Tibial nerve (tissue), 4 donors: ENCODE measurements around the gene NTM. TPM values are rescaled to one million over a fixed set of nuclear protein-coding genes. Genes with fewer than 3 reads are reported as not detected.

Experiments used
- DNase-seq, 2 donors: peaks; one replicate each; pipeline ENCODE4 v3.0.0-alpha.2; 2019; ENCODE audit warnings: low spot score in 2 of 2
- H3K27ac ChIP-seq, 4 donors: fragments of 200-600 bp; sonication (generic) in 3 of 4; one replicate each; pipeline ENCODE4 v1.5.1; 2017 to 2019; ENCODE audit warnings: mild to moderate bottlenecking in 1 of 4
- H3K27me3 ChIP-seq, 2 donors: fragments of 200-600 bp; sonication (generic) in 1 of 2; one replicate each; pipeline versions ENCODE4 v1.5.1 to v1.6.0; 2017 to 2019
- H3K36me3 ChIP-seq, 3 donors: fragments of 200-600 bp; sonication (generic); one replicate each; pipeline ENCODE4 v1.5.1; 2018 to 2019
- H3K4me1 ChIP-seq, 4 donors: fragments of 200-600 bp; sonication (generic) in 3 of 4; one replicate each; pipeline ENCODE4 v1.5.1; 2017 to 2019
- H3K4me3 ChIP-seq, 4 donors: fragments of 200-600 bp; sonication (generic) in 3 of 4; one replicate each; pipeline ENCODE4 v1.5.1; 2017 to 2019; ENCODE audit warnings: mild to moderate bottlenecking in 1 of 4, moderate library complexity in 1 of 4
- H3K9me3 ChIP-seq, 4 donors: fragments of 200-600 bp; sonication (generic) in 3 of 4; one replicate each; pipeline ENCODE4 v1.5.1; 2017 to 2019
- EP300 ChIP-seq, 2 donors: sonication (generic); formaldehyde crosslinking; IDR thresholded peaks; one replicate each; pipeline ENCODE4 v1.6.1; 2017; ENCODE audit warnings: antibody characterized with exemption in 2 of 2, mild to moderate bottlenecking in 1 of 2
- POLR2A ChIP-seq, 2 donors: fragments of 450-650 bp; IDR thresholded peaks; one replicate each; pipeline ENCODE4 v1.6.1; 2017; ENCODE audit warnings: antibody characterized with exemption in 2 of 2, mild to moderate bottlenecking in 2 of 2, moderate library complexity in 2 of 2
- WGBS, 2 donors: methylation state at CpG; one replicate each; pipeline ENCODE4 v1.1.5; 2018; 5-methylcytosine and 5-hydroxymethylcytosine counted together
- total RNA-seq, 4 donors: library from RNA; depleted of rRNA; stranded (reverse); fragments of >200 nt; gene quantifications; one replicate each; pipeline ENCODE4 v1.1.0, GENCODE V29; 2016
- TF ChIP-seq, protein P1 (sequence below), 5 experiments: fragments of 200-600 bp in 3 of 5; fragments of 450-650 bp in 2 of 5; sonication (generic) in 3 of 5; IDR thresholded peaks; one replicate each; pipeline ENCODE4 v1.5.1; 2016 to 2019; ENCODE audit warnings: antibody characterized with exemption in 5 of 5, mild to moderate bottlenecking in 3 of 5, moderate library complexity in 2 of 5

The NTM gene
- total RNA-seq, 4 donors from 2014 or later: 3.7 to 11.4 (median 10.8) TPM

DNA sequence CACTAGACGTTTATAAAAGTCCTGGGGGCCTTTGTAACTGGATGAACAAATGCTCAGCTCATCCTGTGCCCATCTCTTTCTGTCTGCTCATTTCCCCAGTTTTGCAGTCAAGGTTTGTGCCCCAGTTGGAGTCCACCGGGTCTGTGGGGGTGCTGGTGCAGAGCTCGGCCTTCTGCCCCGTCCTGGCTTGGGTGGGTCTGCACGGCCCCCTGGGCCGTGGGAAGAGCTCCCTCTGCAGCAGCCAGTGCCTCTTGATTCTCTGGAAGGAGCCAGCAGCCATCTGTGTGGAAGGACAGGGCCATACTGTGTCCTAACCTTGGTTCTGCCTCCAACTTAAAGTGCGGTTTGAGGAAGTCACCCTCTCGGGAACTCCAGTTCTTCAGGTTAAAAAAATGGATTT is 140.2 kb downstream of the NTM start:
- H3K27me3 ChIP-seq: peaks cover 0 to 2% of the 10 kb centered on the region in 2 donors
- no peaks in the 10 kb centered on the region for H3K4me1 ChIP-seq
- WGBS, 2 donors: 69 to 80% methylated on average over 8 of the region's 8 CpGs
- no peak for DNase-seq
- H3K36me3 ChIP-seq: no peaks in the 10 kb centered on the region
- H3K9me3 ChIP-seq: no peaks in the 10 kb centered on the region
- no peak overlapping the region for H3K4me3 ChIP-seq
- TF ChIP-seq POLR2A (IDR thresholded peaks at IDR 0.05): no peak
- TF ChIP-seq, protein P1, sequence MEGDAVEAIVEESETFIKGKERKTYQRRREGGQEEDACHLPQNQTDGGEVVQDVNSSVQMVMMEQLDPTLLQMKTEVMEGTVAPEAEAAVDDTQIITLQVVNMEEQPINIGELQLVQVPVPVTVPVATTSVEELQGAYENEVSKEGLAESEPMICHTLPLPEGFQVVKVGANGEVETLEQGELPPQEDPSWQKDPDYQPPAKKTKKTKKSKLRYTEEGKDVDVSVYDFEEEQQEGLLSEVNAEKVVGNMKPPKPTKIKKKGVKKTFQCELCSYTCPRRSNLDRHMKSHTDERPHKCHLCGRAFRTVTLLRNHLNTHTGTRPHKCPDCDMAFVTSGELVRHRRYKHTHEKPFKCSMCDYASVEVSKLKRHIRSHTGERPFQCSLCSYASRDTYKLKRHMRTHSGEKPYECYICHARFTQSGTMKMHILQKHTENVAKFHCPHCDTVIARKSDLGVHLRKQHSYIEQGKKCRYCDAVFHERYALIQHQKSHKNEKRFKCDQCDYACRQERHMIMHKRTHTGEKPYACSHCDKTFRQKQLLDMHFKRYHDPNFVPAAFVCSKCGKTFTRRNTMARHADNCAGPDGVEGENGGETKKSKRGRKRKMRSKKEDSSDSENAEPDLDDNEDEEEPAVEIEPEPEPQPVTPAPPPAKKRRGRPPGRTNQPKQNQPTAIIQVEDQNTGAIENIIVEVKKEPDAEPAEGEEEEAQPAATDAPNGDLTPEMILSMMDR (IDR thresholded peaks at IDR 0.05): no peak
- no peak for TF ChIP-seq EP300 (IDR thresholded peaks at IDR 0.05)
- no peak overlapping the region for H3K27ac ChIP-seq

DNA sequence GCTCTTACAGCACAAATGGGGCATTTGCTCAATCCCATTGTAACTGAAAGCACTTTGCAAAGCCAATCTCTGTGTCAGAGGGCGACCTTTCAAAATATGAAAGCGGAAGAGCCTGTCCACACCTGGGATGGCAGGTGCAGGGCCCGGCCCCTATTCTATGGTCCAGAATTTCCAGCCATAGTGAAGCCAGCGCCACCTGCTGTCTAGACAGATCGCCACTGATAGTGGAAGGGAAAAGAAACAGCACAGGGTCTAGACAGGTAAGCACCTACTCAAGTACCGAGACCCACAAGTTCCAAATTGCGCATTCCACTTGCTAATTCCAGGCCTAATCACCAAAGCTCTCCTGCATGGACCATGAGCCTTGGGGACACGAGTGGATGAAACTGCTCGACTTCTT is 141.4 kb downstream of the NTM start:
- Histone ChIP-seq H3K27ac (no peak overlapping the region), H3K4me1 (no peaks in the 10 kb centered on the region), H3K9me3 (no peaks in the 10 kb centered on the region), H3K4me3 (no peak overlapping the region), H3K36me3 (no peaks in the 10 kb centered on the region), H3K27me3 (no peaks in the 10 kb centered on the region)
- TF ChIP-seq, protein P1 (IDR thresholded peaks at IDR 0.05): peak in 1 of 5 experiments; percentile 15
- no peak for TF ChIP-seq POLR2A (IDR thresholded peaks at IDR 0.05)
- peak in 1 of 2 donors; percentile 27 for DNase-seq
- WGBS, 2 donors: 60 to 64% methylated on average over 9 of the region's 9 CpGs

DNA sequence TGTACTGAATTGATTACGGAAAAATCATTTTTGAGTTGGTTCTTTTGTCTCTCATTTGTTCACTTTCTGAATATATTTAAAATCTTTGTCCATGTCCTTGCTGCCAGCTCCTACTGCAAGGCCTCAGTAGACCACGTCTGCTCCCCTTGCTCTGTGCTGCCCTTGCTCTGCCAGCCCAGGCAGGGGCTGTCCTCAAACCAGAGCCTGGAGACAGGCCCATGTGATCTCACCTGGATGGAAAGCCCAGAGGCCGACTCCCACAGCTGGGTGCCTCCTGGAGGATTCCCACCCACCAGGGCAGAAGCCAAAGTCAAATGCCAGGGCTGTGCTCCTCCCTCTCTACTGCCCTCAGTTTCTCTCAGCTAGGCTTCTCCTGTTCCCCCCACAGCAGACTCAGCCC is 141.8 kb downstream of the NTM start:
- TF ChIP-seq, protein P1 (IDR thresholded peaks at IDR 0.05): no peak
- no peak for TF ChIP-seq EP300 (IDR thresholded peaks at IDR 0.05)
- TF ChIP-seq POLR2A (IDR thresholded peaks at IDR 0.05): no peak
- Histone ChIP-seq H3K36me3 (no peaks in the 10 kb centered on the region), H3K4me1 (no peaks in the 10 kb centered on the region), H3K27ac (no peak overlapping the region), H3K4me3 (no peak overlapping the region), H3K27me3 (no peaks in the 10 kb centered on the region), H3K9me3 (no peaks in the 10 kb centered on the region)
- DNase-seq: no peak
- 89 to 92% methylated on average over 3 of the region's 3 CpGs for WGBS, 2 donors

DNA sequence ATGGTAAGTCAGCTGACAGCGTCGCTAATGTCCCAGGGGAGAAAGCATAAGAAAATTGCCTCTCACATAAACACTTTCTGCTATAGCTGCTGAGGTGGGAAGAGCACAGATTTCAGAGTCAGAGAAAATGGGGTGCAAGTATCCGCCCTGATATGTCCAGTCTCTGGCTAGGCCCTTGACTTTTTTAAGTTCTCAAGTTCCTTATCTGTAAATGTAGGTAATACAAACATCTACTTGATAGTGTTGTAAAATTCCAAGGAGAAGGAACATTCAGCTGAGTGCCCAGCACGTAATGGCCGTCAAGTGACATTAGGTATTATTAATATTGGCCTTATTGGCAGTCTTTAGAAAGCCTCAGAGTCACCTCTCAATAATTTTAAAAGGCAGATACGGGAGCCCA is 143.6 kb downstream of the NTM start:
- Histone ChIP-seq H3K27ac (no peak overlapping the region), H3K9me3 (no peaks in the 10 kb centered on the region), H3K4me1 (no peaks in the 10 kb centered on the region), H3K4me3 (no peak overlapping the region), H3K27me3 (no peaks in the 10 kb centered on the region), H3K36me3 (no peaks in the 10 kb centered on the region)
- WGBS, 2 donors: 78 to 82% methylated on average over 6 of the region's 6 CpGs
- TF ChIP-seq, protein P1 (IDR thresholded peaks at IDR 0.05): no peak
- TF ChIP-seq POLR2A (IDR thresholded peaks at IDR 0.05) (no peak), EP300 (IDR thresholded peaks at IDR 0.05) (no peak)
- DNase-seq: no peak

DNA sequence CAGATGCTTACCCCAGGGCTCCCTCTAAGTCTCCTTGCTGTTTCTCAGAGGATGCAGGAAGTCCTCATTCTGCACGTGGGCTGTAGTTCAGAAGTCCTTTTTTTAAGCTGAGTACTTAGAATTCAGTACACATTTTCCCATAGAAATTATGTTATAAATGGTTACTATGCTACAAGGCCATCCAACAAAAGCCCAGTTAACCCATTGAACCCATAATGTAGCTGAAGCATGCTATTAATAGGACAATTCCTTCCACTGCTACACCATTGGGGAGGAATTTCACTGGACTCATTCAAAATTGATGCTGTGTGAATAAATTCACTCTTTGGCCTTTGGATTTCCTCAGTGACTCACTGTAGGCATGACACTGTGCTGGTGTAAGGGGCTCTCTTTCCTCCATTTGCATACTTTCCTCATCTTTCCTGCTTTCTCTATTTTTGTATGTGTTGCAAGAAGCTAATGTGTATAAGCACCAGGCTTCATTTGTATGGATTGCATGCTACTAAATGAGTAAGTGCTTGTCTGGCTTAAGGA is 148.0 kb downstream of the NTM start:
- Histone ChIP-seq H3K27ac (no peak overlapping the region), H3K9me3 (no peaks in the 10 kb centered on the region), H3K4me1 (no peaks in the 10 kb centered on the region), H3K36me3 (no peaks in the 10 kb centered on the region), H3K27me3 (no peaks in the 10 kb centered on the region), H3K4me3 (no peak overlapping the region)
- no peak for DNase-seq
- TF ChIP-seq EP300 (IDR thresholded peaks at IDR 0.05): no peak
- TF ChIP-seq POLR2A (IDR thresholded peaks at IDR 0.05): no peak
- TF ChIP-seq, protein P1 (IDR thresholded peaks at IDR 0.05): no peak
- 0 to 6% methylated on average over 1 of the region's 1 CpG for WGBS, 2 donors
